Measurements from ENCODE around the gene BCL2L12.

GRCh38 chr19:49712397-49712859, 46.7 kb downstream of the BCL2L12 start:
- no peak for TF ChIP-seq ZBTB33 (IDR thresholded peaks at IDR 0.05; ENCODE audit: borderline replicate concordance, low read depth)
- peak; percentile 55; the same call in 1 of the 2 replicates for TF ChIP-seq POLR2AphosphoS5 (IDR thresholded peaks at IDR 0.05; ENCODE audit: low read depth, low read length)
- no peak for TF ChIP-seq TCF12 (IDR thresholded peaks at IDR 0.05)
- TF ChIP-seq CTCF (IDR thresholded peaks at IDR 0.05), result no peak
- no peak for TF ChIP-seq MAX (IDR thresholded peaks at IDR 0.05; ENCODE audit: low read depth)
- peak; percentile 89 for TF ChIP-seq MXI1 (IDR thresholded peaks at IDR 0.05; ENCODE audit: low read depth, low read length)
- no peak for TF ChIP-seq NFIC (IDR thresholded peaks at IDR 0.05; ENCODE audit: borderline replicate concordance)
- no peak; the same call in 1 of the 2 replicates for TF ChIP-seq USF2 (IDR thresholded peaks at IDR 0.05; ENCODE audit: borderline replicate concordance, low read depth, low read length)
- no peak for TF ChIP-seq FOXJ3 (CRISPR knock-in tag; IDR thresholded peaks at IDR 0.05)
- TF ChIP-seq RAD21 (IDR thresholded peaks at IDR 0.05; ENCODE audit: low read length), result no peak
- TF ChIP-seq EP300 (IDR thresholded peaks at IDR 0.05; ENCODE audit: borderline replicate concordance in 1 of 2, low read depth in 1 of 2, low read length in 1 of 2), result no peak
- no peak for TF ChIP-seq RFX5 (IDR thresholded peaks at IDR 0.05; ENCODE audit: low read length)
- TF ChIP-seq SIN3A (IDR thresholded peaks at IDR 0.05; ENCODE audit: borderline replicate concordance, low read depth, low read length), result no peak
- no peak for TF ChIP-seq USF1 (IDR thresholded peaks at IDR 0.05; ENCODE audit: borderline replicate concordance, low read depth)
